ENCODE data around the gene FZD7.

Gene FZD7

DNA sequence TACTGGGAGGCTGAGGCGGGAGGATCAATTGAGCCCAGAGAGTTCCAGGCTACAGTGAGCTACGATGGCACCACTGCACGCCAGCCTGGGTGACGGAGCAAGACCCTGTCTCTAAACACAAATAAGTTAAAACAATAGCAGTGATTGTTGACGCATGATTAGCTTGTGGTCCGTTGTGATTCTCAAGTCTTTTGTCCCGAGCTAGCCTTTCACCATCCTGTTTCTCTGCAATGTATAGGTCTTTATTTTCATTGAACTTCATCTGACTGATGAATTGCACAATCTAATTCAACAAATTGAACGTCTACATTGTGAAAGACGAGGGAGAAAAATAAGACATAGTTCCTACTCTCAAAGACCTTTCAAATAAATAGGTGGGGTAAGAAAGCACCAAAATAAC, 8.8 kb upstream of the FZD7 start:
- Histone ChIP-seq H3K9me2 (replicated peaks; ENCODE audit: low read depth, low read length) (no peaks in the 10 kb centered on the region), H4K20me1 (ENCODE audit: insufficient read depth, low read length, poor library complexity, severe bottlenecking) (no peaks in the 10 kb centered on the region), H2AFZ (ENCODE audit: low read length) (no peak overlapping the region), H3F3A (ENCODE audit: low read depth) (no peaks in the 10 kb centered on the region), H3K27me3 (ENCODE audit: insufficient read depth, low read length, poor library complexity, severe bottlenecking) (no peaks in the 10 kb centered on the region), H3K79me2 (ENCODE audit: insufficient read depth, low read length) (no peaks in the 10 kb centered on the region), H3K36me3 (ENCODE audit: insufficient read depth, low read length) (no peaks in the 10 kb centered on the region), H3K4me1 (ENCODE audit: insufficient read depth, low read length, poor library complexity, severe bottlenecking) (no peaks in the 10 kb centered on the region), H3K4me3 (ENCODE audit: low read length, poor library complexity, severe bottlenecking) (no peak overlapping the region), H3K9me3 (ENCODE audit: insufficient read depth, low read depth, low read length) (no peaks in the 10 kb centered on the region), H3K9ac (ENCODE audit: low read depth, low read length, poor library complexity, severe bottlenecking) (no peak overlapping the region), H3K4me2 (ENCODE audit: low read depth, low read length, poor library complexity, severe bottlenecking) (no peak overlapping the region)
- TF ChIP-seq CTCF (conservative IDR thresholded peaks at IDR 0.05; ENCODE audit: low read length), result no peak
- no peak for TF ChIP-seq EZH2phosphoT487 (IDR thresholded peaks at IDR 0.05; ENCODE audit: borderline replicate concordance)

- Histone ChIP-seq H3K9ac (ENCODE audit: low read depth, low read length, poor library complexity, severe bottlenecking) (no peak overlapping the region), H2AFZ (ENCODE audit: low read length) (peak overlapping the region; percentile 37; the same call in 1 of the 2 replicates), H3K9me2 (replicated peaks; ENCODE audit: low read depth, low read length) (no peaks in the 10 kb centered on the region), H3K79me2 (ENCODE audit: insufficient read depth, low read length) (no peaks in the 10 kb centered on the region), H3K9me3 (ENCODE audit: insufficient read depth, low read depth, low read length) (no peaks in the 10 kb centered on the region), H3F3A (ENCODE audit: low read depth) (no peaks in the 10 kb centered on the region), H3K4me3 (ENCODE audit: low read length, poor library complexity, severe bottlenecking) (no peak overlapping the region), H3K36me3 (ENCODE audit: insufficient read depth, low read length) (no peaks in the 10 kb centered on the region), H4K20me1 (ENCODE audit: insufficient read depth, low read length, poor library complexity, severe bottlenecking) (no peaks in the 10 kb centered on the region), H3K4me2 (ENCODE audit: low read depth, low read length, poor library complexity, severe bottlenecking) (no peak overlapping the region), H3K4me1 (ENCODE audit: insufficient read depth, low read length, poor library complexity, severe bottlenecking) (no peaks in the 10 kb centered on the region), H3K27me3 (ENCODE audit: insufficient read depth, low read length, poor library complexity, severe bottlenecking) (no peaks in the 10 kb centered on the region)
- TF ChIP-seq EZH2phosphoT487 (IDR thresholded peaks at IDR 0.05; ENCODE audit: borderline replicate concordance) (no peak), CTCF (conservative IDR thresholded peaks at IDR 0.05; ENCODE audit: low read length) (no peak)
Measured at GRCh38 chr2:202025816-202026215, 7.8 kb upstream of the FZD7 start.

GRCh38 chr2:202026507-202026906, 7.1 kb upstream of the FZD7 start:
- no peaks in the 10 kb centered on the region for H3F3A ChIP-seq (ENCODE audit: low read depth)
- no peaks in the 10 kb centered on the region for H3K27me3 ChIP-seq (ENCODE audit: insufficient read depth, low read length, poor library complexity, severe bottlenecking)
- no peak overlapping the region for H3K4me2 ChIP-seq (ENCODE audit: low read depth, low read length, poor library complexity, severe bottlenecking)
- no peaks in the 10 kb centered on the region for H3K79me2 ChIP-seq (ENCODE audit: insufficient read depth, low read length)
- H2AFZ ChIP-seq (ENCODE audit: low read length), result no peak overlapping the region
- no peaks in the 10 kb centered on the region for H4K20me1 ChIP-seq (ENCODE audit: insufficient read depth, low read length, poor library complexity, severe bottlenecking)
- no peaks in the 10 kb centered on the region for H3K9me3 ChIP-seq (ENCODE audit: insufficient read depth, low read depth, low read length)
- no peaks in the 10 kb centered on the region for H3K9me2 ChIP-seq (replicated peaks; ENCODE audit: low read depth, low read length)
- no peak overlapping the region for H3K4me3 ChIP-seq (ENCODE audit: low read length, poor library complexity, severe bottlenecking)
- no peaks in the 10 kb centered on the region for H3K4me1 ChIP-seq (ENCODE audit: insufficient read depth, low read length, poor library complexity, severe bottlenecking)
- TF ChIP-seq CTCF (conservative IDR thresholded peaks at IDR 0.05; ENCODE audit: low read length) (no peak), EZH2phosphoT487 (IDR thresholded peaks at IDR 0.05; ENCODE audit: borderline replicate concordance) (no peak)
- no peaks in the 10 kb centered on the region for H3K36me3 ChIP-seq (ENCODE audit: insufficient read depth, low read length)
- H3K9ac ChIP-seq (ENCODE audit: low read depth, low read length, poor library complexity, severe bottlenecking), result no peak overlapping the region
